K562 (cell line): Measurements from ENCODE around the gene ONECUT1. TPM values are rescaled to one million over a fixed set of nuclear protein-coding genes. Genes with fewer than 3 reads are reported as not detected.

Source experiments
- ATAC-seq: fragments of 200-7000 bp; cut with Tn5 transposase; 3 replicates; pipeline ENCODE4 v1.9.1; 2020; ENCODE audit warnings: moderate library complexity
- BruUV-seq: library from RNA; stranded (reverse); fragments of 400-500 nt; replicated peaks from 2 replicates; lab custom pipeline; 2021; lab: Mats Ljungman, UMichigan
- CTCF ChIA-PET: fragments of 300-600 bp; formaldehyde crosslinking; extraction: SDS; loops from one replicate; lab custom pipeline; 2021; ENCODE audit warnings: low intra/inter-chr PET ratio; lab: Yijun Ruan, JAX
- POLR2A ChIA-PET: fragments of 300-600, 350-650 bp; sonication (Branson Sonifier 250); formaldehyde crosslinking; extraction: SDS; loops from one replicate; lab custom pipeline; 2021; ENCODE audit warnings: antibody characterized with exemption, inconsistent platforms; lab: Yijun Ruan, JAX
- DNase-seq, 4 experiments: peaks; one replicate each; pipeline versions ENCODE4 v3.0.0 to v3.0.0-alpha.2; 2011 to 2018; ENCODE audit warnings: low spot score in 3 of 4, mixed read lengths in 3 of 4; ENCODE audit errors: extremely low read depth in 1 of 4
- FAIRE-seq: peaks from 2 replicates; lab custom pipeline; 2011; peaks lifted over from hg19 to GRCh38; lab: Jason Lieb, UNC
- H2AFZ ChIP-seq: 2 replicates; pipeline ENCODE4 v1.6.0; 2011; ENCODE audit warnings: low read depth, low read length, control low read depth, inconsistent platforms
- H3K27ac ChIP-seq: fragments of 200-600 bp; 3 replicates; pipeline ENCODE4 v1.8.0; 2011; ENCODE audit warnings: low read depth, mild to moderate bottlenecking, control low read depth, inconsistent platforms, low read length, moderate library complexity, mixed read lengths; ENCODE audit errors: extremely low read depth
- H3K27me3 ChIP-seq, 2 experiments: fragments of 300-600 bp in 1 of 2; 2 replicates in 1 of 2; 3 replicates in 1 of 2; pipeline versions ENCODE4 v1.6.0 to v1.8.0; 2011; ENCODE audit warnings: inconsistent platforms in 2 of 2, low read length in 2 of 2, mild to moderate bottlenecking in 1 of 2, mixed read lengths in 1 of 2, moderate library complexity in 1 of 2; ENCODE audit not compliant: control insufficient read depth in 2 of 2, insufficient read depth in 2 of 2
- H3K36me3 ChIP-seq: fragments of 300-600 bp; 3 replicates; pipeline ENCODE4 v1.8.0; 2011; ENCODE audit warnings: mild to moderate bottlenecking, low read length, inconsistent platforms; ENCODE audit not compliant: control insufficient read depth, insufficient read depth
- H3K4me1 ChIP-seq, 2 experiments: fragments of 200-600 bp in 1 of 2; replicated peaks in 1 of 2; 2 replicates in 1 of 2; 3 replicates in 1 of 2; pipeline versions ENCODE4 v1.5.1 to v1.8.0; 2011; ENCODE audit warnings: inconsistent platforms in 2 of 2, low read length in 2 of 2, mild to moderate bottlenecking in 1 of 2, mixed read lengths in 1 of 2, moderate library complexity in 1 of 2; ENCODE audit not compliant: control insufficient read depth in 2 of 2, insufficient read depth in 2 of 2
- H3K4me2 ChIP-seq: 2 replicates; pipeline ENCODE4 v1.6.1; 2011; ENCODE audit warnings: low read length, control low read depth, inconsistent platforms, mixed read lengths; ENCODE audit not compliant: insufficient read depth
- H3K4me3 ChIP-seq: fragments of 200-600 bp; sonication (generic), shearing (Covaris generic); 2 replicates; pipeline ENCODE4 v1.5.1; 2016; ENCODE audit warnings: control low read depth, inconsistent platforms
- H3K79me2 ChIP-seq: fragments of 200-600 bp; 3 replicates; pipeline ENCODE4 v1.8.0; 2011; ENCODE audit warnings: low read length, inconsistent platforms; ENCODE audit not compliant: control insufficient read depth, insufficient read depth
- H3K9ac ChIP-seq, 2 experiments: 2 replicates each; pipeline versions ENCODE4 v1.6.0 to v1.6.1; 2011; ENCODE audit warnings: low read depth in 2 of 2, low read length in 2 of 2, control low read depth in 1 of 2, inconsistent platforms in 1 of 2, mild to moderate bottlenecking in 1 of 2, mixed read lengths in 1 of 2; ENCODE audit not compliant: insufficient read depth in 1 of 2
- H3K9me1 ChIP-seq: one replicate; pipeline ENCODE4 v1.6.0; 2011; ENCODE audit warnings: inconsistent platforms, mild to moderate bottlenecking, low read length, moderate library complexity; ENCODE audit not compliant: control insufficient read depth, insufficient read depth
- H3K9me3 ChIP-seq: replicated peaks from 2 replicates; pipeline ENCODE4 v1.5.1; 2011; ENCODE audit warnings: low read depth, low read length, inconsistent platforms; ENCODE audit not compliant: control insufficient read depth, insufficient read depth
- H4K20me1 ChIP-seq: replicated peaks from 2 replicates; pipeline ENCODE4 v1.6.1; 2011; ENCODE audit warnings: low read length, inconsistent platforms, mixed read lengths; ENCODE audit not compliant: control insufficient read depth, insufficient read depth
- BCOR ChIP-seq: fragments of 450-650 bp; IDR thresholded peaks from 2 replicates; pipeline ENCODE4 v1.6.1; 2016
- HDAC3 ChIP-seq: fragments of 450-650 bp; IDR thresholded peaks from 2 replicates; pipeline ENCODE4 v1.6.1; 2018; ENCODE audit warnings: borderline replicate concordance, mild to moderate bottlenecking, moderate library complexity; ENCODE audit not compliant: partially characterized antibody
- HNRNPH1 ChIP-seq: fragments of 200-400 bp; formaldehyde crosslinking; optimal IDR thresholded peaks from 2 replicates; pipeline ENCODE3; 2017; ENCODE audit warnings: low read depth, mild to moderate bottlenecking, low read length, moderate library complexity
- KAT7 ChIP-seq: sonication (generic); formaldehyde crosslinking; IDR thresholded peaks from 2 replicates; pipeline ENCODE4 v1.8.0; 2022; ENCODE audit warnings: missing genetic modification reagents, mild to moderate bottlenecking, borderline replicate concordance
- PHB ChIP-seq: fragments of 250-450 bp; sonication (Bioruptor Pico); IDR thresholded peaks from 2 replicates; pipeline ENCODE4 v1.5.0; 2021
- POLR2B ChIP-seq: fragments of 450-650 bp; IDR thresholded peaks from 2 replicates; pipeline ENCODE4 v1.6.1; 2018; ENCODE audit warnings: low read depth; ENCODE audit not compliant: partially characterized antibody
- RBFOX2 ChIP-seq: fragments of 200-400 bp; formaldehyde crosslinking; IDR thresholded peaks from 2 replicates; pipeline ENCODE4 v1.6.1; 2017; ENCODE audit warnings: low read depth, mild to moderate bottlenecking, low read length, moderate library complexity
- SFPQ ChIP-seq: fragments of 200-400 bp; formaldehyde crosslinking; IDR thresholded peaks from 2 replicates; pipeline ENCODE4 v1.6.1; 2017; ENCODE audit warnings: mild to moderate bottlenecking, low read depth, low read length, moderate library complexity
- TAF15 ChIP-seq: fragments of 200-400 bp; formaldehyde crosslinking; IDR thresholded peaks from 2 replicates; pipeline ENCODE4 v1.6.1; 2017; ENCODE audit warnings: mild to moderate bottlenecking, low read depth, low read length, moderate library complexity
- WGBS: fragments of 100-300 bp; shearing (Covaris generic); methylation state at CpG from one replicate; pipeline ENCODE4 v1.1.6; 2016; ENCODE audit warnings: low coverage, mixed read lengths; ENCODE audit not compliant: insufficient coverage; ENCODE audit errors: missing lambda C conversion rate; 5-methylcytosine and 5-hydroxymethylcytosine counted together
- in situ Hi-C: fragments of 300-500 bp; cut with MboI; formaldehyde crosslinking; loops from 4 replicates; pipeline ENCODE4 v1.15.0; 2018; ENCODE audit warnings: inconsistent platforms, mixed read lengths
- intact Hi-C: fragments of 100-400 bp; cut with micrococcal nuclease; formaldehyde crosslinking; loops from 2 replicates; pipeline ENCODE4 v1.14.2; 2022
- polyA plus RNA-seq, 8 experiments: library from polyadenylated mRNA; depleted of rRNA in 4 of 8; stranded (reverse) in 5 of 8; unstranded in 3 of 8; fragments of >200 nt; fragmentation: Nextera tagmentation in 2 of 8; fragmentation: Illumina TruSeq in 1 of 8; extraction: Ambion mirVana in 2 of 8; extraction: Trizol in 1 of 8; gene quantifications; 2 replicates each; pipeline versions ENCODE4 v1.2.1 to v1.2.3, GENCODE V29; 2011 to 2014; ENCODE audit warnings: inconsistent platforms in 1 of 8, missing spikeins in 1 of 8
- total RNA-seq, 7 experiments: library from RNA; depleted of rRNA in 6 of 7; stranded (reverse); fragments of >200 nt in 6 of 7; fragmentation: Illumina TruSeq in 2 of 7; extraction: Trizol in 2 of 7; gene quantifications; 2 replicates each; pipeline versions ENCODE4 v1.2.1 to v1.2.3, GENCODE V29; 2011 to 2021; ENCODE audit warnings: low replicate concordance in 1 of 7
- TF ChIP-seq, protein P1 (sequence below): sonication (generic); formaldehyde crosslinking; IDR thresholded peaks from 2 replicates; pipeline ENCODE4 v1.8.0; 2022; ENCODE audit warnings: mild to moderate bottlenecking, missing genetic modification reagents

Gene ONECUT1
- total and polyA plus RNA-seq, 9 of the 15 experiments (the other 6 are each of a cell fraction or from before 2014, with no cell fraction given), result not detected

GRCh38 chr15:52760562-52760961 is 29.6 kb downstream of the ONECUT1 start:
- no peak for TF ChIP-seq HNRNPH1
- no peak for TF ChIP-seq HDAC3
- no peak for TF ChIP-seq BCOR
- TF ChIP-seq, protein P1, sequence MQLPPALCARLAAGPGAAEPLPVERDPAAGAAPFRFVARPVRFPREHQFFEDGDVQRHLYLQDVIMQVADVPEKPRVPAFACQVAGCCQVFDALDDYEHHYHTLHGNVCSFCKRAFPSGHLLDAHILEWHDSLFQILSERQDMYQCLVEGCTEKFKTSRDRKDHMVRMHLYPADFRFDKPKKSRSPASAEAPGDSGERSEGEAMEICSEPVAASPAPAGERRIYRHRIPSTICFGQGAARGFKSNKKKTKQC (CRISPR knock-in tag), result no peak
- TF ChIP-seq POLR2B, result no peak
- TF ChIP-seq RBFOX2, result no peak
- no peak for TF ChIP-seq TAF15
- TF ChIP-seq KAT7 (CRISPR knock-in tag), result no peak
- no peak for TF ChIP-seq PHB
- no peak for TF ChIP-seq SFPQ
- TF ChIP-seq, all 486 proteins: peak for 0
- in situ Hi-C loops (no loop called here), intact Hi-C loops (no loop called here)
- Histone ChIP-seq H3K4me3 (no peak overlapping the region), H2AFZ (no peak overlapping the region), H3K9ac (no peak overlapping the region), H3K27ac (no peak overlapping the region), H3K27me3 (no peaks in the 10 kb centered on the region), H3K36me3 (no peaks in the 10 kb centered on the region), H3K79me2 (no peaks in the 10 kb centered on the region), H4K20me1 (no peaks in the 10 kb centered on the region), H3K4me2 (no peak overlapping the region), H3K9me1 (no peaks in the 10 kb centered on the region), H3K9me3 (no peaks in the 10 kb centered on the region), H3K4me1 (no peaks in the 10 kb centered on the region)
- no TSS peak for BruUV-seq
- CTCF ChIA-PET, result no interaction called here
- POLR2A ChIA-PET, result no interaction called here
- WGBS, result 0% methylated on average over 1 of the region's 1 CpG
- no peak for FAIRE-seq
- ATAC-seq, result no peak
- DNase-seq, result no peak
